DND-41 (cell line): ENCODE measurements around the gene MITF.

Source experiments
- EZH2 ChIP-seq: IDR thresholded peaks from 3 replicates; pipeline ENCODE4 v1.6.1; 2012; ENCODE audit warnings: borderline replicate concordance, low read depth, mild to moderate bottlenecking, moderate library complexity, low read length, inconsistent platforms; ENCODE audit not compliant: severe bottlenecking
- TF ChIP-seq, protein P1 (sequence below): IDR thresholded peaks from 2 replicates; pipeline ENCODE4 v1.5.1; 2012; ENCODE audit warnings: borderline replicate concordance, low read length, moderate library complexity, mild to moderate bottlenecking; ENCODE audit not compliant: poor library complexity, severe bottlenecking; ENCODE audit errors: extremely low read depth

DNA sequence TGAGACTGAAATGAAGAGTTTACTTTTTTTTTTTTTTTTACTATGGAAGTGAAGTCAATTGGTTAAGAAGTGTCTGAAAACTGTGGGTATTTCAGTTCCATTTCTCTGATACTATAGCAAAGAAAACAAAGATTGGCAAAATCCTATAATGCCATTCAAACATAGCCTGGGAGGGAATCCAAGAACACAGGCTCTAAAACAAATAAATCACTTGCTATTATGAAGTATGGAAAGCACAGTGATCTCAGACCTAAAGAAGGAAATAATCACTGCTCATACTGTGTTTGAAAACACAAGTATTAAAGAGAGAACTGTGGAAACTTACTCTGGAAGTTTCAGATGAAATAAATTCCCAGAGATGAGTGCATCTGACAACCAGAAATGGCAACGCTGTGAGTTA is 272.3 kb downstream of the MITF start:
- TF ChIP-seq, protein P1, sequence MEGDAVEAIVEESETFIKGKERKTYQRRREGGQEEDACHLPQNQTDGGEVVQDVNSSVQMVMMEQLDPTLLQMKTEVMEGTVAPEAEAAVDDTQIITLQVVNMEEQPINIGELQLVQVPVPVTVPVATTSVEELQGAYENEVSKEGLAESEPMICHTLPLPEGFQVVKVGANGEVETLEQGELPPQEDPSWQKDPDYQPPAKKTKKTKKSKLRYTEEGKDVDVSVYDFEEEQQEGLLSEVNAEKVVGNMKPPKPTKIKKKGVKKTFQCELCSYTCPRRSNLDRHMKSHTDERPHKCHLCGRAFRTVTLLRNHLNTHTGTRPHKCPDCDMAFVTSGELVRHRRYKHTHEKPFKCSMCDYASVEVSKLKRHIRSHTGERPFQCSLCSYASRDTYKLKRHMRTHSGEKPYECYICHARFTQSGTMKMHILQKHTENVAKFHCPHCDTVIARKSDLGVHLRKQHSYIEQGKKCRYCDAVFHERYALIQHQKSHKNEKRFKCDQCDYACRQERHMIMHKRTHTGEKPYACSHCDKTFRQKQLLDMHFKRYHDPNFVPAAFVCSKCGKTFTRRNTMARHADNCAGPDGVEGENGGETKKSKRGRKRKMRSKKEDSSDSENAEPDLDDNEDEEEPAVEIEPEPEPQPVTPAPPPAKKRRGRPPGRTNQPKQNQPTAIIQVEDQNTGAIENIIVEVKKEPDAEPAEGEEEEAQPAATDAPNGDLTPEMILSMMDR = no peak
- TF ChIP-seq EZH2 = no peak
